ENCODE results near the gene SETBP1. TPM values are rescaled to one million over a fixed set of nuclear protein-coding genes. Genes with fewer than 3 reads are reported as not detected.

SETBP1 gene
- total and polyA plus RNA-seq, 2 donors from 2014 or later = 2.7 to 71.7 TPM

- Histone ChIP-seq H3K27ac (ENCODE audit: low read depth in 2 of 2, low read length in 2 of 2) (peak overlapping the region in 1 of 2 donors; percentile 77), H3K4me1 (ENCODE audit: control insufficient read depth in 2 of 3, insufficient read depth in 2 of 3, low read depth in 1 of 3, low read length in 3 of 3) (peaks cover 2 to 75% (median 57%) of the 10 kb centered on the region in 3 donors), H3K36me3 (ENCODE audit: control insufficient read depth in 2 of 3, insufficient read depth in 3 of 3, low read length in 3 of 3) (peaks cover 0 to 2% (median 0%) of the 10 kb centered on the region in 3 donors), H3K9me3 (ENCODE audit: control insufficient read depth in 2 of 3, insufficient read depth in 1 of 3, low read length in 3 of 3) (no peaks in the 10 kb centered on the region), H3K27me3 (ENCODE audit: control insufficient read depth, insufficient read depth, low read length) (no peaks in the 10 kb centered on the region), H3K4me3 (ENCODE audit: low read length in 3 of 3) (no peak overlapping the region), H3K9ac (ENCODE audit: low read length in 3 of 3) (no peak overlapping the region)
- intact Hi-C loops (cut with DNase I) = no loop called here
- no peak for FAIRE-seq
- no peak for TF ChIP-seq CTCF (IDR thresholded peaks at IDR 0.05; ENCODE audit: borderline replicate concordance, extremely low read depth, insufficient read depth)
- DNase-seq = no peak
These were observed 121.1 kb downstream of the SETBP1 start for GRCh38 chr18:44801781-44802180.

DNA sequence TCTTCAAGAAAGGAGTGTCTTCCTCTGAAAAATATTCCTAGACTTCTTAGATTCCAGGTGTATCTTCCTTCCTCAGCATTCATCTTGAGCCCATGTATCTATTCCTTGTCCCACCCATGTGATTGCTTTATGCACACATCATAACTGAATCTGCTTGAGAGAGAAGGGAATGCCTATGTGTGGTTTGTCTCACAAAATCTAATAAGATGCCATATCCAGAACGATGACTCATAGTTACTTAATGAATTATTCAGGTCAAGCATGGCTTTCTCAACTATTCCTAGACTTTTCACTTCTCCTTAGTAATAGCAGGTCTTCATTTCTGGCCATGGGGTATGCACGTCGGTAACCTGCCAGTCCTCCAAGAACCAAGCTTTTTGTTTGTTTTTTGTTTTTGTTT is 121.8 kb downstream of the SETBP1 start:
- Histone ChIP-seq H3K9ac (ENCODE audit: low read length in 3 of 3) (peak overlapping the region in 1 of 3 donors; percentile 2), H3K27me3 (ENCODE audit: control insufficient read depth, insufficient read depth, low read length) (no peaks in the 10 kb centered on the region), H3K27ac (ENCODE audit: low read depth in 2 of 2, low read length in 2 of 2) (peak overlapping the region; percentile 77 to 82), H3K4me1 (ENCODE audit: control insufficient read depth in 2 of 3, insufficient read depth in 2 of 3, low read depth in 1 of 3, low read length in 3 of 3) (peaks cover 2 to 74% (median 51%) of the 10 kb centered on the region in 3 donors), H3K9me3 (ENCODE audit: control insufficient read depth in 2 of 3, insufficient read depth in 1 of 3, low read length in 3 of 3) (no peaks in the 10 kb centered on the region), H3K4me3 (ENCODE audit: low read length in 3 of 3) (peak overlapping the region in 2 of 3 donors; percentile 20 to 27), H3K36me3 (ENCODE audit: control insufficient read depth in 2 of 3, insufficient read depth in 3 of 3, low read length in 3 of 3) (peaks cover 0 to 2% (median 0%) of the 10 kb centered on the region in 3 donors)
- intact Hi-C loops (cut with DNase I) = no loop called here
- TF ChIP-seq CTCF (IDR thresholded peaks at IDR 0.05; ENCODE audit: borderline replicate concordance, extremely low read depth, insufficient read depth) = no peak
- FAIRE-seq = no peak
- no peak for DNase-seq

- FAIRE-seq = no peak
- TF ChIP-seq CTCF (IDR thresholded peaks at IDR 0.05; ENCODE audit: borderline replicate concordance, extremely low read depth, insufficient read depth) = no peak
- peaks cover 2 to 75% (median 51%) of the 10 kb centered on the region in 3 donors for H3K4me1 ChIP-seq (ENCODE audit: control insufficient read depth in 2 of 3, insufficient read depth in 2 of 3, low read depth in 1 of 3, low read length in 3 of 3)
These were observed 122.4 kb downstream of the SETBP1 start for GRCh38 chr18:44803019-44803650.

More at GRCh38 chr18:44803019-44803650, 122.4 kb downstream of the SETBP1 start:
- H3K4me3 ChIP-seq (ENCODE audit: low read length in 3 of 3) = peak overlapping the region in 2 of 3 donors; percentile 20 to 27
- no peaks in the 10 kb centered on the region for H3K27me3 ChIP-seq (ENCODE audit: control insufficient read depth, insufficient read depth, low read length)
- peak overlapping the region in 1 of 3 donors; percentile 2 for H3K9ac ChIP-seq (ENCODE audit: low read length in 3 of 3)
- H3K9me3 ChIP-seq (ENCODE audit: control insufficient read depth in 2 of 3, insufficient read depth in 1 of 3, low read length in 3 of 3) = no peaks in the 10 kb centered on the region
- H3K27ac ChIP-seq (ENCODE audit: low read depth in 2 of 2, low read length in 2 of 2) = peak overlapping the region; percentile 77 to 82
- H3K36me3 ChIP-seq (ENCODE audit: control insufficient read depth in 2 of 3, insufficient read depth in 3 of 3, low read length in 3 of 3) = peaks cover 0 to 2% (median 0%) of the 10 kb centered on the region in 3 donors
- intact Hi-C loops (cut with DNase I) = no loop called here
- DNase-seq = peak in 2 of 5 donors; percentile 71 to 75

Data from kidney (tissue), 14 donors.